HepG2 (cell line): ENCODE data around the gene CCL1. TPM values are rescaled to one million over a fixed set of nuclear protein-coding genes. Genes with fewer than 3 reads are reported as not detected.

ENCODE experiments used
- ATAC-seq: fragments of 200-7000 bp; cut with Tn5 transposase; 3 replicates; pipeline ENCODE4 v1.9.1; 2020; ENCODE audit warnings: mild to moderate bottlenecking, moderate library complexity
- BruUV-seq: library from RNA; stranded (reverse); fragments of 400-500 nt; replicated peaks from 2 replicates; lab custom pipeline; 2021; lab: Mats Ljungman, UMichigan
- CTCF ChIA-PET: fragments of 300-600 bp; formaldehyde crosslinking; extraction: SDS; loops from one replicate; lab custom pipeline; 2021; ENCODE audit warnings: low total read pairs, inconsistent platforms, low intra/inter-chr PET ratio; lab: Yijun Ruan, JAX
- POLR2A ChIA-PET: fragments of 350-600 bp; sonication (Branson Sonifier 250); formaldehyde crosslinking; loops from one replicate; lab custom pipeline; 2020; ENCODE audit warnings: antibody characterized with exemption, inconsistent platforms; lab: Yijun Ruan, JAX
- DNase-seq: peaks from one replicate; pipeline ENCODE4 v3.0.0-alpha.2; 2015; ENCODE audit warnings: low spot score
- FAIRE-seq: peaks from 3 replicates; lab custom pipeline; 2011; peaks lifted over from hg19 to GRCh38; lab: Jason Lieb, UNC
- H2AFZ ChIP-seq: one replicate; pipeline ENCODE4 v1.6.1; 2011; ENCODE audit warnings: low read length, inconsistent platforms
- H3K27ac ChIP-seq: fragments of 300-600 bp; 3 replicates; pipeline ENCODE4 v1.8.0; 2011; ENCODE audit warnings: mixed run types, mild to moderate bottlenecking, mixed read lengths, low read length, inconsistent platforms; ENCODE audit not compliant: insufficient read depth; ENCODE audit errors: extremely low read length
- H3K27me3 ChIP-seq, 2 experiments: fragments of 200-600 bp in 1 of 2; 2 replicates in 1 of 2; 3 replicates in 1 of 2; pipeline versions ENCODE4 v1.6.0 to v1.8.0; 2011; ENCODE audit warnings: low read length in 2 of 2, mild to moderate bottlenecking in 2 of 2, moderate library complexity in 2 of 2, inconsistent platforms in 1 of 2; ENCODE audit not compliant: insufficient read depth in 2 of 2, control insufficient read depth in 1 of 2
- H3K36me3 ChIP-seq, 2 experiments: fragments of 200-600 bp in 1 of 2; replicated peaks in 1 of 2; 2 replicates in 1 of 2; 3 replicates in 1 of 2; pipeline versions ENCODE4 v1.5.1 to v1.8.0; 2011; ENCODE audit warnings: low read length in 2 of 2, inconsistent platforms in 1 of 2; ENCODE audit not compliant: insufficient read depth in 2 of 2, control insufficient read depth in 1 of 2
- H3K4me1 ChIP-seq: 2 replicates; pipeline ENCODE4 v1.5.1; 2012; ENCODE audit warnings: low read length, inconsistent platforms; ENCODE audit not compliant: insufficient read depth
- H3K4me2 ChIP-seq: 2 replicates; pipeline ENCODE4 v1.6.0; 2011; ENCODE audit warnings: low read depth, low read length, inconsistent platforms
- H3K4me3 ChIP-seq, 3 experiments: fragments of 200-600 bp in 1 of 3; sonication (generic), shearing (Covaris generic) in 1 of 3; replicated peaks in 1 of 3; 2 replicates each; pipeline ENCODE4 v1.5.1; 2011 to 2016; ENCODE audit warnings: low read length in 3 of 3, inconsistent platforms in 2 of 3, low read depth in 2 of 3, mild to moderate bottlenecking in 2 of 3, control low read depth in 1 of 3, mixed read lengths in 1 of 3; ENCODE audit not compliant: insufficient read depth in 1 of 3
- H3K79me2 ChIP-seq: one replicate; pipeline ENCODE4 v1.6.1; 2011; ENCODE audit warnings: low read length, inconsistent platforms; ENCODE audit not compliant: insufficient read depth
- H3K9ac ChIP-seq: 2 replicates; pipeline ENCODE4 v1.6.0; 2011; ENCODE audit warnings: mild to moderate bottlenecking, low read depth, low read length, inconsistent platforms; ENCODE audit not compliant: insufficient read depth
- H3K9me3 ChIP-seq: 2 replicates; pipeline ENCODE4 v1.5.1; 2012; ENCODE audit warnings: mild to moderate bottlenecking, low read length
- H4K20me1 ChIP-seq: 2 replicates; pipeline ENCODE4 v1.6.0; 2011; ENCODE audit warnings: inconsistent platforms, mild to moderate bottlenecking, low read length, moderate library complexity; ENCODE audit not compliant: insufficient read depth
- ELF4 ChIP-seq: sonication (generic); formaldehyde crosslinking; IDR thresholded peaks from 2 replicates; pipeline ENCODE4 v1.5.0; 2020; ENCODE audit warnings: missing genetic modification reagents, mild to moderate bottlenecking, moderate library complexity, borderline replicate concordance
- HES4 ChIP-seq: sonication (generic); formaldehyde crosslinking; IDR thresholded peaks from 2 replicates; pipeline ENCODE4 v1.9.0; 2021; ENCODE audit warnings: mild to moderate bottlenecking, missing genetic modification reagents, borderline replicate concordance
- HNF4A ChIP-seq: sonication (generic); formaldehyde crosslinking; IDR thresholded peaks from 2 replicates; pipeline ENCODE4 v1.4.0; 2020; ENCODE audit warnings: missing genetic modification reagents
- HOXA5 ChIP-seq: sonication (generic); formaldehyde crosslinking; IDR thresholded peaks from 2 replicates; pipeline ENCODE4 v1.4.0; 2020; ENCODE audit warnings: missing genetic modification reagents
- IKZF1 ChIP-seq: fragments of 450-650 bp; IDR thresholded peaks from 2 replicates; pipeline ENCODE4 v1.7.1; 2016
- IRX3 ChIP-seq: sonication (generic); formaldehyde crosslinking; IDR thresholded peaks from 2 replicates; pipeline ENCODE4 v1.8.1; 2023; ENCODE audit warnings: mild to moderate bottlenecking, low read depth, missing genetic modification reagents, borderline replicate concordance
- JUNB ChIP-seq: sonication (generic); formaldehyde crosslinking; IDR thresholded peaks from 2 replicates; pipeline ENCODE4 v1.8.0; 2022; ENCODE audit warnings: missing genetic modification reagents, mild to moderate bottlenecking, borderline replicate concordance
- NCOA1 ChIP-seq: sonication (generic); formaldehyde crosslinking; IDR thresholded peaks from 2 replicates; pipeline ENCODE4 v1.9.0; 2021; ENCODE audit warnings: missing genetic modification reagents
- PLRG1 ChIP-seq: fragments of 450-650 bp; conservative IDR thresholded peaks from 2 replicates; pipeline ENCODE4 v1.6.1; 2016
- POGZ ChIP-seq: sonication (generic); formaldehyde crosslinking; IDR thresholded peaks from 2 replicates; pipeline ENCODE4 v1.4.0; 2020; ENCODE audit warnings: mild to moderate bottlenecking, missing genetic modification reagents
- RFX3 ChIP-seq: IDR thresholded peaks from 2 replicates; pipeline ENCODE4 v1.6.1; 2016; ENCODE audit warnings: missing biosample characterization, missing genetic modification reagents
- RXRA ChIP-seq: sonication (generic); formaldehyde crosslinking; IDR thresholded peaks from 2 replicates; pipeline ENCODE4 v1.5.1; 2020; ENCODE audit warnings: missing genetic modification reagents
- SIN3A ChIP-seq: IDR thresholded peaks from 2 replicates; pipeline ENCODE4 v1.6.1; 2011; ENCODE audit warnings: low read depth, mild to moderate bottlenecking, control low read depth, low read length, borderline replicate concordance
- SSRP1 ChIP-seq: IDR thresholded peaks from 2 replicates; pipeline ENCODE4 v1.6.1; 2016; ENCODE audit warnings: control low read depth
- ZNF143 ChIP-seq: sonication (generic); formaldehyde crosslinking; IDR thresholded peaks from 2 replicates; pipeline ENCODE4 v1.4.0; 2020; ENCODE audit warnings: missing genetic modification reagents
- ZNF235 ChIP-seq: sonication (generic); formaldehyde crosslinking; IDR thresholded peaks from 2 replicates; pipeline ENCODE4 v1.8.1; 2023; ENCODE audit warnings: mild to moderate bottlenecking, missing genetic modification reagents, borderline replicate concordance
- ZNF276 ChIP-seq: sonication (generic); formaldehyde crosslinking; IDR thresholded peaks from 2 replicates; pipeline ENCODE4 v1.4.0; 2020; ENCODE audit warnings: mild to moderate bottlenecking, low read depth, missing genetic modification reagents
- ZNF580 ChIP-seq: IDR thresholded peaks from 2 replicates; pipeline ENCODE4 v1.6.1; 2016; ENCODE audit warnings: low read depth, borderline replicate concordance
- ZNF678 ChIP-seq: sonication (generic); formaldehyde crosslinking; IDR thresholded peaks from 2 replicates; pipeline ENCODE4 v1.4.0; 2020; ENCODE audit warnings: mild to moderate bottlenecking, missing genetic modification reagents
- WGBS: methylation state at CpG from one replicate; pipeline ENCODE4 v1.1.6; 2017; ENCODE audit warnings: low lambda C conversion rate; 5-methylcytosine and 5-hydroxymethylcytosine counted together
- in situ Hi-C: cut with HindIII; loops from 2 replicates; pipeline ENCODE4 v1.10.0; 2017; ENCODE audit warnings: low pct_unique_long_range_greater_than_20kb; ENCODE audit not compliant: extremely low pct_ligation_motif_present
- intact Hi-C: fragments of 100-400 bp; cut with micrococcal nuclease; formaldehyde crosslinking; loops from one replicate; pipeline ENCODE4 v1.10.0; 2022; ENCODE audit not compliant: unreplicated experiment
- polyA plus RNA-seq, 8 experiments: library from polyadenylated mRNA; depleted of rRNA in 3 of 8; stranded (reverse) in 7 of 8; unstranded in 1 of 8; fragments of >200 nt; fragmentation: Illumina TruSeq in 4 of 8; extraction: Trizol in 4 of 8; gene quantifications; 2 replicates each; pipeline versions ENCODE4 v1.2.1 to v1.2.3, GENCODE V29; 2011 to 2016; ENCODE audit warnings: low read depth in 4 of 8, missing spikeins in 1 of 8, mixed read lengths in 1 of 8; ENCODE audit not compliant: insufficient read depth in 1 of 8
- total RNA-seq, 5 experiments: library from RNA; depleted of rRNA; stranded (reverse); fragments of >200 nt; fragmentation: Illumina TruSeq; extraction: Trizol; gene quantifications; 2 replicates each; pipeline ENCODE4 v1.2.3, GENCODE V29; 2016; ENCODE audit warnings: low read depth in 1 of 5
- TF ChIP-seq, protein P1 (sequence below): sonication (generic); formaldehyde crosslinking; IDR thresholded peaks from 2 replicates; pipeline ENCODE4 v1.5.1; 2020; ENCODE audit warnings: missing genetic modification reagents, mild to moderate bottlenecking, borderline replicate concordance

The CCL1 gene
- total and polyA plus RNA-seq, 2 of the 13 experiments (the other 11 are each of a cell fraction or from before 2014, with no cell fraction given) = not detected

GRCh38 chr17:34365340-34365739 lies 2.3 kb upstream of the CCL1 start (continued):
- TF ChIP-seq HNF4A = no peak
- no peak for TF ChIP-seq IRX3 (CRISPR knock-in tag)
- no peak for TF ChIP-seq SIN3A
- TF ChIP-seq NCOA1 (CRISPR knock-in tag) = no peak
- no peak for TF ChIP-seq ZNF276 (CRISPR knock-in tag)

GRCh38 chr17:34364751-34365150 lies 1.7 kb upstream of the CCL1 start:
- 0% methylated on average over 2 of the region's 2 CpGs for WGBS
- POLR2A ChIA-PET = no interaction called here
- Histone ChIP-seq H3K27me3 (peaks cover 0 to 7% of the 10 kb centered on the region in 2 experiments; a peak in 1 of 5 replicates), H3K4me1 (0 out of 2 replicates have a peak, but pooled peaks cover 7% of the 10 kb centered on the region), H2AFZ (no peak overlapping the region), H3K9ac (no peak overlapping the region), H3K27ac (no peak overlapping the region), H3K79me2 (no peaks in the 10 kb centered on the region)
- ATAC-seq = no peak
- no peak for TF ChIP-seq IKZF1
- TF ChIP-seq ZNF580 (CRISPR knock-in tag) = no peak
- TF ChIP-seq RXRA (CRISPR knock-in tag) = no peak
- TF ChIP-seq PLRG1 = no peak
- TF ChIP-seq JUNB (CRISPR knock-in tag) = no peak
- no peak for TF ChIP-seq HOXA5 (CRISPR knock-in tag)
- no peak for TF ChIP-seq RFX3 (CRISPR knock-in tag)
- no peak for TF ChIP-seq ELF4 (CRISPR knock-in tag)
- TF ChIP-seq, protein P1, sequence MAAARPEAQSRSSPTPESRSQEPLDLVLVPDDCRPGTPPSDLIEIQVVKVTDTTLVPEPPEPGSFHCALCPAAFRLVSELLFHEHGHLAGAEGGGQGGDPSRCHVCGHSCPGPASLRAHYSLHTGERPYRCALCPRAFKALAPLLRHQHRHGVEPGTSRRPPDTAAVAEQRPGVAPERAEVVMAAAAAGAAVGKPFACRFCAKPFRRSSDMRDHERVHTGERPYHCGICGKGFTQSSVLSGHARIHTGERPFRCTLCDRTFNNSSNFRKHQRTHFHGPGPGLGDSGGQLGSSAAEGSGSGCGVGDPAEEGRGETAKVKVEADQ = no peak
- TF ChIP-seq ZNF678 (CRISPR knock-in tag) = no peak
- no peak for TF ChIP-seq HES4 (CRISPR knock-in tag)
- TF ChIP-seq SSRP1 (CRISPR knock-in tag) = no peak
- no peak for TF ChIP-seq POGZ (CRISPR knock-in tag)
- TF ChIP-seq ZNF143 = no peak
- TF ChIP-seq ZNF235 (CRISPR knock-in tag) = no peak
- TF ChIP-seq, all 625 proteins: peak for 0
- DNase-seq (no peak), FAIRE-seq (no peak)
- intact Hi-C loops = no loop called here
- H3K36me3 ChIP-seq = no peaks in the 10 kb centered on the region
- in situ Hi-C loops = loop anchor here (5.0 kb wide), 1 partner anchor 162 kb away; no protein-coding TSS in a partner anchor
- BruUV-seq = no TSS peak
- CTCF ChIA-PET = interaction anchor here (6.2 kb wide), 1 partner anchor 165 kb away, joined by 246 read pairs; no protein-coding TSS in a partner anchor
- H3K4me2 ChIP-seq = no peak overlapping the region
- no peak overlapping the region for H3K4me3 ChIP-seq
- H4K20me1 ChIP-seq = no peaks in the 10 kb centered on the region
- H3K9me3 ChIP-seq = no peaks in the 10 kb centered on the region
